Measurements from ENCODE around the gene LYRM2. TPM values are rescaled to one million over a fixed set of nuclear protein-coding genes. Genes with fewer than 3 reads are reported as not detected.

Gene LYRM2
- total RNA-seq, 1 donor from 2014 or later = 14.5 TPM

GRCh38 chr6:89520736-89521135 lies 117.8 kb downstream of the LYRM2 start:
- H3K9me3 ChIP-seq = no peaks in the 10 kb centered on the region

GRCh38 chr6:89518352-89519055 lies 120.0 kb downstream of the LYRM2 start:
- intact Hi-C loops (cut with DNase I) = no loop called here
- TF ChIP-seq POLR2AphosphoS5 (IDR thresholded peaks at IDR 0.05; ENCODE audit: insufficient read depth in 1 of 2, low read depth in 1 of 2) (no peak), POLR2A (IDR thresholded peaks at IDR 0.05) (no peak), CTCF (IDR thresholded peaks at IDR 0.05) (no peak)

More at GRCh38 chr6:89520736-89521135, 117.8 kb downstream of the LYRM2 start:
- Histone ChIP-seq H3K36me3 (no peaks in the 10 kb centered on the region), H3K4me1 (no peaks in the 10 kb centered on the region), H3K27ac (no peak overlapping the region), H3K4me3 (no peak overlapping the region), H3K27me3 (no peaks in the 10 kb centered on the region)
- intact Hi-C loops (cut with DNase I) = no loop called here
- DNase-seq (ENCODE audit: extremely low spot score in 2 of 2) = no peak
- no peak for TF ChIP-seq POLR2AphosphoS5 (IDR thresholded peaks at IDR 0.05; ENCODE audit: insufficient read depth in 1 of 2, low read depth in 1 of 2)
- no peak for TF ChIP-seq POLR2A (IDR thresholded peaks at IDR 0.05)
- no peak for TF ChIP-seq CTCF (IDR thresholded peaks at IDR 0.05)

More at GRCh38 chr6:89518352-89519055, 120.0 kb downstream of the LYRM2 start:
- no peak for DNase-seq (ENCODE audit: extremely low spot score in 2 of 2)
- Histone ChIP-seq H3K4me1 (no peaks in the 10 kb centered on the region), H3K4me3 (no peak overlapping the region), H3K27ac (no peak overlapping the region), H3K36me3 (no peaks in the 10 kb centered on the region), H3K27me3 (no peaks in the 10 kb centered on the region), H3K9me3 (no peaks in the 10 kb centered on the region)

Other genes starting within 250 kb of the LYRM2 start
- 6.4 TPM for gene RRAGD, start 226.5 kb downstream of the LYRM2 start, total RNA-seq
- gene ANKRD6, start 205.6 kb downstream of the LYRM2 start, total RNA-seq = 13.3 TPM
- 23.8 TPM for gene MDN1, start 181.0 kb upstream of the LYRM2 start, total RNA-seq
- 21.9 TPM for gene CASP8AP2, start 191.1 kb upstream of the LYRM2 start, total RNA-seq